OCI-LY3 (cell line): ENCODE measurements around the gene TEX19.

ENCODE experiments used
- EZH2phosphoT487 ChIP-seq: fragments of 200-600 bp; shearing (Covaris generic); IDR thresholded peaks from 2 replicates; pipeline ENCODE4 v1.6.1; 2018; ENCODE audit warnings: antibody characterized with exemption, mixed run types, low read depth
- TF ChIP-seq, protein P1 (sequence below): fragments of 200-600, 300-600 bp; sonication (generic); IDR thresholded peaks from 2 replicates; pipeline ENCODE4 v1.5.1; 2014; ENCODE audit warnings: antibody characterized with exemption, low read length, low read depth

DNA sequence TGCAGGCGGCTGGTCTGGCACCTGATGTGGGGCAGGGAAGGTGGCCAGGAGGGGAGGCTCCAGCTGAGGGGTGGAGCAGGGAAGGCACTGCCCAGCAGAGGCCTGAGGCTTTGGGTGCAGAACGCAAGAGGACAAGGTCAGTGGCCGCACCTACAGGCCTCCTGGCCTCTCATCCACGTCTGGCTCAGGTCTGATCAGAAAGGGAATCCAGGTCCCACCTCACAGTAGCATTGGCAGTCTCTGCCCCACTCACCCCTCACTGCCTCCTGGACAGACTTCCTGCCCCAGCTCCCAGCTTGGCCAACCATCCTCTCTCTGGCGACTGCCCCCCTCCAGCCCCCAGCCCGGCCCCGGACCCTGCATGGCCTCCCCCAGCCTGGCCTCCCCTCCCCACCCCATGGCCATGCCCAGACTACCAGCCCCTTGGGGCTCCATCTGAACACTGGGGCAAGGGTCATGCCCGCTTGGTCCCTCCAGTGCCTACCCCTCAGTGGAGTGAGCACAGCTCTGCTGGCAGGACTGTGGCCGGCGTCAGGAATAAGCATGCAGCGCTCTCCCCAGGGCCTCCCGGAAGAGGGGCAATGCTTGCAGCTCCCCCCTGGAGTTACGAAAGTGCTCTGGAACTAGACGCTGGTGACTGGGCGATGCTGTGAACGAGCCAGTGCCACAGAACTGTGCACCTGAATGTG lies 17.1 kb downstream of the TEX19 start:
- TF ChIP-seq, protein P1, sequence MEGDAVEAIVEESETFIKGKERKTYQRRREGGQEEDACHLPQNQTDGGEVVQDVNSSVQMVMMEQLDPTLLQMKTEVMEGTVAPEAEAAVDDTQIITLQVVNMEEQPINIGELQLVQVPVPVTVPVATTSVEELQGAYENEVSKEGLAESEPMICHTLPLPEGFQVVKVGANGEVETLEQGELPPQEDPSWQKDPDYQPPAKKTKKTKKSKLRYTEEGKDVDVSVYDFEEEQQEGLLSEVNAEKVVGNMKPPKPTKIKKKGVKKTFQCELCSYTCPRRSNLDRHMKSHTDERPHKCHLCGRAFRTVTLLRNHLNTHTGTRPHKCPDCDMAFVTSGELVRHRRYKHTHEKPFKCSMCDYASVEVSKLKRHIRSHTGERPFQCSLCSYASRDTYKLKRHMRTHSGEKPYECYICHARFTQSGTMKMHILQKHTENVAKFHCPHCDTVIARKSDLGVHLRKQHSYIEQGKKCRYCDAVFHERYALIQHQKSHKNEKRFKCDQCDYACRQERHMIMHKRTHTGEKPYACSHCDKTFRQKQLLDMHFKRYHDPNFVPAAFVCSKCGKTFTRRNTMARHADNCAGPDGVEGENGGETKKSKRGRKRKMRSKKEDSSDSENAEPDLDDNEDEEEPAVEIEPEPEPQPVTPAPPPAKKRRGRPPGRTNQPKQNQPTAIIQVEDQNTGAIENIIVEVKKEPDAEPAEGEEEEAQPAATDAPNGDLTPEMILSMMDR = no peak
- no peak for TF ChIP-seq EZH2phosphoT487
